SH-SY5Y (cell line): ENCODE data around the gene ZNF48.

Experiments
- GATA2 ChIP-seq: IDR thresholded peaks from 2 replicates; pipeline ENCODE4 v1.6.1; 2011; ENCODE audit warnings: mild to moderate bottlenecking, low read depth, low read length
- GATA3 ChIP-seq: IDR thresholded peaks from 2 replicates; pipeline ENCODE4 v1.6.1; 2011; ENCODE audit warnings: low read depth, mild to moderate bottlenecking, low read length, moderate library complexity

DNA sequence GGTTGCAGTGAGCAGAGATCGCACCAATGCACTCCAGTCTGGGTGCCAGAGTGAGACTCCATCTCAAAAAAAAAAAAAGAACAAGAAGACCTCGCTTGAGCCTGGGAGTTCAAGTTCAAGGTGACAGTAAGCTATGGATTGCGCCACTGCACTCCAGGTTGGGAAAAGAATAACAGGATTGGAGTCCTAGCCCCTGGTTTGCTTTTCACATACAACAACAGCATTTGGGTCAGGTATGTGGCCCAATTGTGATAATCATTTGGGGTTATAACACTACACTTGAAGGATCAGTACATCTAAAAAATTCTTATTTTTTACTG, 53.9 kb downstream of the ZNF48 start:
- TF ChIP-seq GATA2, result no peak
- no peak for TF ChIP-seq GATA3
